HG02943 (cell line): Measurements from ENCODE around the gene PDXK.

Source experiments
- ATAC-seq: cut with Tn5 transposase; IDR thresholded peaks from one replicate; pipeline ENCODE4 v1.9.1; 2021; ENCODE audit warnings: mild to moderate bottlenecking, low read depth, moderate library complexity; ENCODE audit not compliant: unreplicated experiment

Gene PDXK

DNA sequence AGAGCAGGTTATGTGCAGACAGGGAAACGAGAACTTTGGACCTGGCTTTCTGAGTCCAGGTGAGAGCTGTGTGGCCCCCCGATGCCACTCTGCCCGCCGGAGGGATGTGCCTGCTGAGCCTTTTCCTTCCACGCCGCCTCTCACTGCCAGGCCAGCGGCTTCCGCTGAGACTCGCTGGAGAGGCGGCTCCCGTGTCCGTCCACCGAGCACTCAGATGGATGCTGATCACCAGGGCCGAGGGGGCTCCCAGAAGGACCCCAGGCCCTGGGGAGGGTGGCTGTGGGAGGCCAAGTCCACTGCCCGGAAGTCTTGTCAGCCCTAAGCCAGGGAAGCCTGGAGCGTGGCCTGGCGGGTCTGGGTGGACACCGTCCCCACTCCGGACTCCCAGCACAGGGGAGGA is 40.7 kb downstream of the PDXK start:
- ATAC-seq = no peak

DNA sequence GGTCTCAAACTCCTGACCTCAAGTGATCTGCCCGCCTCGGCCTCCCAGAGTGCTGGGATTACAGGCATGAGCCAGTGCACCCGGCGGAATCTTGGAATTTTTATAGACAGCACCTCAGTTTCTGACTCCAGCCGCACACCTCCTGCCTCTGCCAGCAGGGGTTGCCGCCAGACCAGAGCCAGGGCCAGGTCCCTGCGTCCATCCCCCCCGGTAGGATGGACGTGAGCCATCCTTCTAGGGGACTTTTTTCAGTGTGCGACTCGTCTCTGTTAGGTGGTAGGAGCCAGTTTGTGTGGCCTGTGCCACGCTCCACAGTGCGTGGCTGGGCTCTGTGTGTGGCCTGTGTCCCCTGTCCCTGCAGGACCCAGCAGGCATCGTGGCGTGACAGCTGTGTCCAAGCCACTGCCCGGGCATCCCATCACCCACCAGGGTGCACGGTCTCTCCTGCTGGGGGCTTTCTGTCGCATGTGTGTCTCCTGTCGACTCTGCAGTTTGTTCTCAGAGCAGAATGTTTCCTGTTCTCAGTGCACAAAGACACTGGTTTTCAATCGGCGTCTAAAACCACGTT is 41.5 kb downstream of the PDXK start:
- no peak for ATAC-seq

DNA sequence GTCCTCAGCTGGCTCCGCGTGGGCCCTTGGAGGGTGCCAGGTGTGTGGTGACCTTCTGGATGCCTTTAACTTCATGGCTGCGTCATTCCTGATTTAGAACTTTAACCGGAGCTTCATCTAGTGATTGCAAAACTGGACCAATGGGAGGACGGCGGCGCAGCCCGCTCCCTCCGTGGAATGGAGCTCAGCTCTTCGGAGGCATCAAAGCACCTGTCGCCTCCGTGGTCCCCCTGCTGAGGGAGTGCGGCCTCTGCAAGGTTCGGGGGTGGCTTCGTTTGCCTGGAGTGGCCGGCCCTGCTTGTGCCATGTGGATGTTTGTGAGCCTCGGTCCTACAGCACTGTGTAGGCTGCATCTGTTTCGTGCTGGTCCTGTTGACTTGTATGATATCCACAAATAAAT is 43.0 kb downstream of the PDXK start:
- ATAC-seq = no peak

DNA sequence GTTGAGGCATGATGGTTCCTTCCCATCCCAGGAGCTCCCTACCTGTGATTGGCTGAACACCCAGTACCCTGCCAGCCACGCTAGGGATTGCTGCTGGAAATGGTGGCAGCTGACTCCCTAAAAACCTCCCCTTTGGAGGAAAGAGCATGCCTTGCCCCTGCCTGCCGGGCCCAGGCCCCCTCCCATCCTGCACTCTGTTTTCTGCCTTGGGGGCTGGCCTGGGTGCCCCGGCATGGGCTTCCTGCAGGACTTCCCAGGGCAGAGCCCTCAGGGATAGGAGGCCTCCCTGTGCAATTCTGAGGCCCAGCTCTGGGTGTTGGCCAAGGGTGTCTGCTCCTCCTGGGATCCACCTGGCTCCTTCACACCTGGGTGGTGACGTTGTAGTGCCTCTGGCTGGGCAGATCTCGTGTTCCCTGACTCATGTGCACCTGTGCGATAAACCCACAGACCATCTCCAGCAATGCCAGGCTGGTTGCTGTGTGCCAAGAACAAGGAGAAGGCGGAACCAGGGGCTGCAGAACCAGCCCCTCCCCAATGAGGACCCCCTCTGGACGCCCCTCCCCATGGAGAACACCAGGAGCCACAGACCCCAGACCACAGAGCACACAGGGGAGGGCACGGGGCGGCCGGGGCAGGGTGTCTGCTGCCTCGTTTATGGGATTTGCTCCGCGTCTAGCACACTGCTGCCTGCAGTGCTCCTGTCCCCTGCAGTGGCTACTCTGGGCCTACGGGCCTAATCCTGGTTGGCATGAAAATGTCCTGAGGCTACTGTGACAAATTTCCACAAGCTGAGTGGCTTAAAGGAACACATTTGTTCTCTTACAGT is 43.6 kb downstream of the PDXK start:
- ATAC-seq = no peak

DNA sequence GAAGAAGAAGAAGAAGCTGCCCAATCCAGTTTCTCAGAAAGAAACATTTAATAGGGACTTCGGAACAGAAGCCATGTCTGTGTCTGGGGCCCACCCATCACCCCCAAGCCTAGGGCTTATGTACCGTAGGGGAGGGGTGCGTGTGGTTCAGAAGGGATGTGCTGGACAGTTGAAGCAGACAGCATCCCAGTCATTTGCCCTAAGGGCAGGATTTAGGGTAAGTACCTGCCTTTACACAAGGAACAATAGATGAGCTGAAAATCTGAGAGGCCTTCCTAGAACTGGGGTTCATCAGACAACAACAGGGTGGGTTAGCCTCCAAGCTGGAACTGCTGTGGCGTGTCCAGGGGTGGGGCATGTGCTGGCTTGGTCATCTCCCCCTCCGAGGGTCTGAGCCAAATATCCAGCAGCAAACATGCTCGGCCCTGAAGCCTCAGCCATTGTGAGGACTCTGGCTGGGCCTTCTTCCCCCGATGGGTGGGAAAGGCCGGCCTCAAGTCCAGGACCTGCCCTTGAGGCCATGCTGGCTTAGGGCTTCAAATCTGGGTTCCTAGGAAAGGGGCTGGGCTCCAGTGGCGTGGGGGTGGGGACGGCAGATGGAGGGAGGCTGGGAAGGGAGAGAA is 45.1 kb downstream of the PDXK start:
- no peak for ATAC-seq

DNA sequence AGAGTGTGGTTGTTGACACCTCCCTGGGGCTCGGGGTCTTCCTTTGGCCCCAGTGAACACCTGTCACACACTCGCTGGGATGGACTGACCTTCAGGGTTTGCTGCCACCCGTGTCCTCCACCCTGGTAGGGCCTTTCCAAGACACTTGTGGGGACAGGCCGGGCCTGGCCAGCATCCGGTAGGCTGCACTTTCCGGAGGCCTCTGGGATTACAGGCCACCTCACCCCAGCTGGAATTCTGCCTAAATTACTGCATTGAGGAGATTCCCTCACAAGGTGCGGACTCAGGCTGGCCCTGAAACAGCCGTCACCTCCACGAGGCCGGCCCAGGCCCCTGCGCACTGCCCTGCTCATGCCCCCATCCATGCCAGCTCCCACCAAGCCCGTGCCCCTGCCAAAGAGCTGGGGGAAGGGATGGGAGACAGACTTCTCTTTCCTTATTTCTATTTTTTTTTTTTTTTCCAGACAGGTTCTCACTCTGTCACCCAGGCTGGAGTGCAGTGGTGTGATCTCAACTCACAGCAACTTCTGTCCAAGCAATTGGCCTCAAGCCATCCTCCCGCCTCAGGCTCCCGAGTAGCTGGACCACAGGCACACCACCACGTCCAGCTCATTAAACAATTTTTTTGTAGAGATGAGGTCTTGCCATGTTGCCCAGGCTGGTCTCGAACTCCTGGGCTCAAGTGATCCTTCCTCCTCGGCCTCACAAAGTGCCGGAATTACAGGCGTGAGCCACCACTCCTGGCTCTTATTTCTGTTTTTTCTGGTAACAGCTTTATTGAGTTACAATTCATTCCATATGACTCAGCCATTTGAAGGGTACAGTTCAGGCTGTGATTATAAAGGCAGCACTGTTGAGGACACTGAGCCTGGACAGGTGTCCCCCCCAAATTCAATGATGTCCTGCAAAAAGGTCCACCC is 45.9 kb downstream of the PDXK start:
- ATAC-seq = no peak

DNA sequence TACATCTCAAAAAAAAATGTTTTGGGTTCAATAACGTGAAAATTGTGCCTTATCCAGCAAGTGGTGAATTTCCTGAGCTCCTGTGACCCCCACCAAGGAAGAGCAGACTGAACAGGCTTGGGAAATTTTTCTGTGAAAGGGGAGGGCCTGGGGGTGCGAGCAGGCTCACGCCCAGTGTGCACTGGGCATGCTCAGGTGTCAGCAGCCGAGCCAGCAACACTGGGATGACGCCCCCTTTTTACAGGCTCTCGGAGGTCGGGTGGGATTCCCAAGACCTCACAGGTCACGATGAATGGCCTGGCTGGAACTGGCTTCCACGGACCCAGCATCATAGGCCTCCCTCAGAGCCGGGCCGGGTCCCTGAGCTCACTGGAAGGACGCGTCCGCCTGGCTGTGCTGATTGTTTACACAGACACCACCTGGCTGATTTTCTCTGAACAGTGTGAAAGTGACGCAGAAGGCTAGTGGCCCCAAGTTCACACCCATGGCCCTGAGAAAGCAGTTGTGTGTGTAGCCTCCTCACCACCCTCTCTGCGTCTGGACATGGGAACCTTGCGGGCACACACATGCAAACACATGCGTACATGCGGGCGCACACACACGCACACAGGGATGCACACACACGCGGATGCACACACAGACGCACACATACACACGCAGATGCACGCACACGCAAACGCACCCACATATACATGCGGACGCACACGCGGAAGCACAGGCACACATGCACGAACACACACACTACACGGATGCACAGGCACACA is 48.0 kb downstream of the PDXK start:
- no peak for ATAC-seq

DNA sequence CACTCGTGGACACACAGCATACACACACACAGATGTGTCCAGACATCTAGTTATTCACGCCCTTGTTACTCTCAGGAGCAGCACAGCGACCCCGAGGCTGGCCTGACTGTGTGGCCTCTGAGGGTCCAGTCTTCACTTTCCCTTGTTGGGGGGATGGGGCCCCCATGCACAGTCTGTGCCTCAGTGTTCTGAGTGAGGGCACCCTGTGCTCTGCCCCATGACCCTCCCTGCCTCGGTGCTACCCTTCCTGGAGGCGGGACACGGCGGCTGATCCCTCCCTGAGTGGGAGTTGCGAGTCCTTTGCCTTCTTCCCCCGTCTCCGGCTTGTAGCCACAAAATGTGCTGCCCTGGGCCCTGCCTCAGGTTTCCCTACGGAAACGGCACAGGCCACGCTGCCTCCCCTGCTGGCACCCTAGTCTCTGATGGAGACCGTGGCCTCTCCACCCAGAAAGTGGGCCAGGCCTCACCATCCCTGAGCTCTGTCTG is 48.6 kb downstream of the PDXK start:
- ATAC-seq = no peak

GRCh38 chr21:43767984-43768867 is 49.3 kb downstream of the PDXK start:
- ATAC-seq = no peak

GRCh38 chr21:43768868-43769167 is 49.9 kb downstream of the PDXK start:
- ATAC-seq = no peak

- no peak for ATAC-seq
Measured at GRCh38 chr21:43769325-43769958, 50.5 kb downstream of the PDXK start.

DNA sequence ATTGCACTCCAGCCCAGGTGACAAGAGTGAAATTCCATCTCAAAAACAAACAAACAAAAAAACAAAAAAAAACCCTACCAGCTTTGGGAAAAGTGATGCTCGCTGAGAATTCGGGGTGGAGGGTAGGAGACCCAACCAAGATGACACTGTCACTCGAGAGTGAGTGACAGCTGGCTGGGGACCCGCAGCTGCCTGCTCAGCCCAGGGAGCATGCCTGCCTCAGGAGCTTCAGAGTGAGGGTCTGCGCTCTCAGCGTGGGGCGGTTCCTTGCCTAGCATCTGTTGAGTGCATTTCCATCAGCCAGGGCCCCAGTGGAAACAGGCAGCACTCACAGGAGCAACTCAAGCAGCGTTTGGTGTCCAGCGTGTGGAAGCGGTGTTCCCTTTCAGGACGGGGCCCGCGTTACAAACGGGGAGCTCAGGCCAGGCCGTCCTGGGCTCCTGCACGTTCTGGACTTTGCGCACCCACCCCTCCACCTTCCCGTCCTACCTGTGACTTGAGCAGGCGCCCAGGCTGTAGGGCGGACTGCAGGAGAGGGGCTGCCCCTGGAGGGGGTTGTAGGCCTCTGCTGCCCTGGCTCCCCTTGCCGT is 51.2 kb downstream of the PDXK start:
- ATAC-seq = no peak

DNA sequence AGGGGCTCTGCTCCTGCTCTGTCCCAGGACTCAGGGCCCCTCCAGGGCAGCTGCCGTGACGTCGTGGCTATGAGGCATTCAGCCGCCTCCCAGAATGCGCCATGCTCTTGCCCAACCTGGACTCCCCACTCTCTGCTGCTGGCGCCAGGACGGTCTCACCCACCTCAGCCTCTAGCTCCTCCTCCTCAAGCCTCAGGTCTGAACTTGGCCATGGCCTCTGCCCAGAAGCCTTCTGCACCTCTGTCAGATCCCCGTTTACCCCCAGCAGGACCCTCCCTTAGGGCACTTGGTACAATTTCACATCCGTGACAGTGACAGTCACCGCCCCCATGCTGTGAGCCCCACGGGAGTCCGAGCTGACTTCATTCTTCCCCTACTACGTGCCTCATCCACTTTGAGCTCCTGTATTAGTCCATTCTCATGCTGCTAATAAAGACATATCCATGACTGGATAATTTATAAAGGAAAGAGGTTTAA is 52.3 kb downstream of the PDXK start:
- ATAC-seq = no peak

GRCh38 chr21:43771698-43772424 is 52.9 kb downstream of the PDXK start:
- ATAC-seq = no peak

- ATAC-seq = no peak
Measured at GRCh38 chr21:43772425-43772821, 53.5 kb downstream of the PDXK start.

- ATAC-seq = no peak
Measured at GRCh38 chr21:43774163-43774562, 55.2 kb downstream of the PDXK start.

- ATAC-seq = no peak
Measured at GRCh38 chr21:43775190-43775589, 56.3 kb downstream of the PDXK start.
